ENCODE data around the gene TPCN1. TPM values are rescaled to one million over a fixed set of nuclear protein-coding genes. Genes with fewer than 3 reads are reported as not detected.

Gene TPCN1
- total RNA-seq, 1 donor from 2014 or later, result 27.9 TPM

GRCh38 chr12:113314121-113314529 is 92.9 kb downstream of the TPCN1 start:
- Histone ChIP-seq H3K27ac (ENCODE audit: low read depth, low read length) (no peak overlapping the region), H3K4me1 (ENCODE audit: insufficient read depth, low read length) (peaks cover 3% of the 10 kb centered on the region), H3K9me3 (ENCODE audit: insufficient read depth, low read depth, low read length) (no peaks in the 10 kb centered on the region), H3K36me3 (ENCODE audit: insufficient read depth, low read length) (peaks cover 7% of the 10 kb centered on the region), H3K4me3 (ENCODE audit: insufficient read depth, low read depth, low read length) (no peak overlapping the region), H3K27me3 (ENCODE audit: insufficient read depth, low read length) (no peaks in the 10 kb centered on the region), H3K79me2 (ENCODE audit: insufficient read depth, low read length) (no peaks in the 10 kb centered on the region), H3K9ac (ENCODE audit: low read length) (peak overlapping the region; percentile 23), H4K20me1 (ENCODE audit: insufficient read depth, low read length) (no peaks in the 10 kb centered on the region), H2AFZ (ENCODE audit: low read depth, low read length) (no peak overlapping the region), H3K4me2 (ENCODE audit: low read length) (peak overlapping the region; percentile 39)
- Mint-ChIP-seq H3K9me3 (ENCODE audit: unreplicated experiment) (no peaks in the 10 kb centered on the region), H3K27me3 (ENCODE audit: low read depth, unreplicated experiment) (no peaks in the 10 kb centered on the region), H3K36me3 (ENCODE audit: low read depth, unreplicated experiment) (peaks cover 10% of the 10 kb centered on the region), H3K4me1 (ENCODE audit: low read depth, unreplicated experiment) (peaks cover 7% of the 10 kb centered on the region), H3K27ac (ENCODE audit: unreplicated experiment) (peak overlapping the region; percentile 1), H3K4me3 (ENCODE audit: unreplicated experiment) (no peak overlapping the region)
- DNase-seq (ENCODE audit: low read depth), result peak; percentile 42
- TF ChIP-seq EZH2 (IDR thresholded peaks at IDR 0.05; ENCODE audit: insufficient read depth, low read length) (no peak), CTCF (IDR thresholded peaks at IDR 0.05; ENCODE audit: insufficient read depth, low read depth, low read length) (no peak)
- no peak for FAIRE-seq

GRCh38 chr12:113315358-113315757 is 94.1 kb downstream of the TPCN1 start:
- Histone ChIP-seq H3K27me3 (ENCODE audit: insufficient read depth, low read length) (no peaks in the 10 kb centered on the region), H2AFZ (ENCODE audit: low read depth, low read length) (no peak overlapping the region), H3K9ac (ENCODE audit: low read length) (no peak overlapping the region), H3K36me3 (ENCODE audit: insufficient read depth, low read length) (peaks cover 7% of the 10 kb centered on the region), H3K79me2 (ENCODE audit: insufficient read depth, low read length) (no peaks in the 10 kb centered on the region), H4K20me1 (ENCODE audit: insufficient read depth, low read length) (no peaks in the 10 kb centered on the region), H3K4me1 (ENCODE audit: insufficient read depth, low read length) (peaks cover 3% of the 10 kb centered on the region), H3K4me2 (ENCODE audit: low read length) (no peak overlapping the region), H3K9me3 (ENCODE audit: insufficient read depth, low read depth, low read length) (no peaks in the 10 kb centered on the region), H3K4me3 (ENCODE audit: insufficient read depth, low read depth, low read length) (no peak overlapping the region), H3K27ac (ENCODE audit: low read depth, low read length) (no peak overlapping the region)
- DNase-seq (ENCODE audit: low read depth), result no peak
- no peaks in the 10 kb centered on the region for H3K27me3 Mint-ChIP-seq (ENCODE audit: low read depth, unreplicated experiment)
- no peak for FAIRE-seq
- peaks cover 7% of the 10 kb centered on the region for H3K4me1 Mint-ChIP-seq (ENCODE audit: low read depth, unreplicated experiment)
- TF ChIP-seq EZH2 (IDR thresholded peaks at IDR 0.05; ENCODE audit: insufficient read depth, low read length), result no peak
- no peak for TF ChIP-seq CTCF (IDR thresholded peaks at IDR 0.05; ENCODE audit: insufficient read depth, low read depth, low read length)
- H3K27ac Mint-ChIP-seq (ENCODE audit: unreplicated experiment), result no peak overlapping the region
- peaks cover 12% of the 10 kb centered on the region for H3K36me3 Mint-ChIP-seq (ENCODE audit: low read depth, unreplicated experiment)
- H3K9me3 Mint-ChIP-seq (ENCODE audit: unreplicated experiment), result no peaks in the 10 kb centered on the region
- H3K4me3 Mint-ChIP-seq (ENCODE audit: unreplicated experiment), result no peak overlapping the region

- H3K4me1 ChIP-seq (ENCODE audit: insufficient read depth, low read length), result peaks cover 3% of the 10 kb centered on the region
- FAIRE-seq (no peak), DNase-seq (ENCODE audit: low read depth) (no peak)
- H3K9ac ChIP-seq (ENCODE audit: low read length), result no peak overlapping the region
- no peaks in the 10 kb centered on the region for H3K79me2 ChIP-seq (ENCODE audit: insufficient read depth, low read length)
- peaks cover 7% of the 10 kb centered on the region for H3K36me3 ChIP-seq (ENCODE audit: insufficient read depth, low read length)
- Mint-ChIP-seq H3K36me3 (ENCODE audit: low read depth, unreplicated experiment) (peaks cover 8% of the 10 kb centered on the region), H3K4me1 (ENCODE audit: low read depth, unreplicated experiment) (peaks cover 7% of the 10 kb centered on the region), H3K27me3 (ENCODE audit: low read depth, unreplicated experiment) (no peaks in the 10 kb centered on the region), H3K4me3 (ENCODE audit: unreplicated experiment) (no peak overlapping the region), H3K27ac (ENCODE audit: unreplicated experiment) (no peak overlapping the region), H3K9me3 (ENCODE audit: unreplicated experiment) (no peaks in the 10 kb centered on the region)
- no peak overlapping the region for H3K4me3 ChIP-seq (ENCODE audit: insufficient read depth, low read depth, low read length)
- no peaks in the 10 kb centered on the region for H3K27me3 ChIP-seq (ENCODE audit: insufficient read depth, low read length)
- no peak overlapping the region for H3K27ac ChIP-seq (ENCODE audit: low read depth, low read length)
- H4K20me1 ChIP-seq (ENCODE audit: insufficient read depth, low read length), result no peaks in the 10 kb centered on the region
- no peak overlapping the region for H3K4me2 ChIP-seq (ENCODE audit: low read length)
- no peak overlapping the region for H2AFZ ChIP-seq (ENCODE audit: low read depth, low read length)
- H3K9me3 ChIP-seq (ENCODE audit: insufficient read depth, low read depth, low read length), result no peaks in the 10 kb centered on the region
- TF ChIP-seq EZH2 (IDR thresholded peaks at IDR 0.05; ENCODE audit: insufficient read depth, low read length) (no peak), CTCF (IDR thresholded peaks at IDR 0.05; ENCODE audit: insufficient read depth, low read depth, low read length) (no peak)
These were observed 94.9 kb downstream of the TPCN1 start for GRCh38 chr12:113316155-113316554.
